Spinal cord (tissue), 10 donors: ENCODE data around the gene F2R. TPM values are rescaled to one million over a fixed set of nuclear protein-coding genes. Genes with fewer than 3 reads are reported as not detected.
"Not testable (repeated sequence)": the region's sequence is repeated elsewhere in the genome, so short reads cannot be mapped to it uniquely, and the experiment has no call there.

Source experiments
- DNase-seq, 6 donors: peaks; one replicate each; pipeline versions ENCODE4 v3.0.0 to v3.0.0-alpha.2; 2013 to 2015; ENCODE audit warnings: low spot score in 6 of 6, low read depth in 4 of 6
- H3K27ac ChIP-seq: one replicate; pipeline ENCODE4 v1.5.1; 2013; ENCODE audit warnings: low read depth, low read length, control low read depth
- H3K27me3 ChIP-seq: one replicate; pipeline ENCODE4 v1.6.1; 2013; ENCODE audit warnings: low read length; ENCODE audit not compliant: control insufficient read depth, insufficient read depth
- H3K36me3 ChIP-seq: one replicate; pipeline ENCODE4 v1.6.1; 2013; ENCODE audit warnings: low read length; ENCODE audit not compliant: control insufficient read depth, insufficient read depth
- H3K4me1 ChIP-seq: one replicate; pipeline ENCODE4 v1.6.1; 2013; ENCODE audit warnings: low read length; ENCODE audit not compliant: control insufficient read depth, insufficient read depth
- H3K4me3 ChIP-seq: one replicate; pipeline ENCODE4 v1.5.1; 2013; ENCODE audit warnings: low read depth, low read length, control low read depth
- H3K9me3 ChIP-seq: one replicate; pipeline ENCODE4 v1.6.1; 2013; ENCODE audit warnings: low read length; ENCODE audit not compliant: control insufficient read depth, insufficient read depth
- WGBS: methylation state at CpG from one replicate; pipeline ENCODE4 v1.1.5; 2013; ENCODE audit warnings: missing lambda C conversion rate; ENCODE audit not compliant: insufficient coverage; 5-methylcytosine and 5-hydroxymethylcytosine counted together
- polyA plus RNA-seq, 2 donors: library from polyadenylated mRNA; unstranded; fragments of 120-200 nt; gene quantifications; one replicate each; pipeline ENCODE4 v1.2.1, GENCODE V29; 2013; ENCODE audit not compliant: insufficient read length in 2 of 2
- total RNA-seq, 2 donors: library from RNA; depleted of rRNA in 1 of 2; stranded (reverse); fragments of 120-200 nt in 1 of 2; fragments of >200 nt in 1 of 2; gene quantifications; one replicate each; pipeline versions ENCODE4 v1.2.3 to v1.2.4, GENCODE V29; 2013 to 2014
- donor health status: healthy.

F2R gene
- total and polyA plus RNA-seq, 4 donors, result 18.7 to 43.5 (median 25.4) TPM

DNA sequence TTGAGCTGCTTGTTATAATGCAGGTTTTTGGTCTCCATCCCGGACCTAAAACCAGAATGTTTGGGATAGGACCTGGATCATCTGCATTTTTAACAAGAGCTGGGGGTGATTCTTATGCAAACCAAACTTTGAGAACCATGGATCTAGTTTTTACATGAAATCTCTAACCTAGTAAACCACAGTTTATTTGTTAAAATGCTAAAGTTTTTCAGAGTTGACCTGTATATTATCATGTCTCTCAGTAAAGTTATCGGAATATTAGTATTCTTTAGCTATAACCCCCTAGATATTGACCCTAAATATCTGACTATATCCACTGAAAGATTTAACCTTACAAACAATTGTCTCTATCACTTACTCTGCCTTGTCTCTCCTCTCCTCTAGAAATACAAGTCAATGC lies 28.7 kb downstream of the F2R start:
- H3K36me3 ChIP-seq, result no peaks in the 10 kb centered on the region
- no CpG with 5 or more reads among the region's 2 CpGs for WGBS
- no peak overlapping the region for H3K4me3 ChIP-seq
- no peaks in the 10 kb centered on the region for H3K4me1 ChIP-seq
- no peak overlapping the region for H3K27ac ChIP-seq
- no peak for DNase-seq
- no peaks in the 10 kb centered on the region for H3K9me3 ChIP-seq
- H3K27me3 ChIP-seq, result no peaks in the 10 kb centered on the region

DNA sequence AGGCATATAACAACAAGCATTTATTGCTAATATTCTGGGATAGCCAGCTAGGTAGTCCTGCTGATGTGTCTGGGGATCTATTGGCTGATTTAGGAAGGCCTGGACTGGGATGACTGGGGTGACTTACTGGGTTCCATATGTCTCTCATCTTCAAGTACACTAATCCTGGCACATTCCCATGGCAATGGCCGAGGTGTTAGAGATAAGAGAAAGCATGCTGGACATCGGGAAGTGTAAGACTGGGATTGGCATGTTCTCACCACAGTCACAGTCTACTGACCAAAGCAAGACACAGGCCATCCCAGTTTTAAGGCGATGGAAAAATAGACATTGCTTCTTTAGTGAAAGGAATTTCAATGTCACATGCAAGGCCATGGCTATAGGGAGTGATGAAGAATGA lies 29.7 kb downstream of the F2R start:
- Histone ChIP-seq H3K36me3 (no peaks in the 10 kb centered on the region), H3K9me3 (no peaks in the 10 kb centered on the region), H3K4me1 (no peaks in the 10 kb centered on the region), H3K27me3 (no peaks in the 10 kb centered on the region), H3K27ac (no peak overlapping the region), H3K4me3 (no peak overlapping the region)
- DNase-seq, result no peak
- no CpG with 5 or more reads among the region's 3 CpGs for WGBS

DNA sequence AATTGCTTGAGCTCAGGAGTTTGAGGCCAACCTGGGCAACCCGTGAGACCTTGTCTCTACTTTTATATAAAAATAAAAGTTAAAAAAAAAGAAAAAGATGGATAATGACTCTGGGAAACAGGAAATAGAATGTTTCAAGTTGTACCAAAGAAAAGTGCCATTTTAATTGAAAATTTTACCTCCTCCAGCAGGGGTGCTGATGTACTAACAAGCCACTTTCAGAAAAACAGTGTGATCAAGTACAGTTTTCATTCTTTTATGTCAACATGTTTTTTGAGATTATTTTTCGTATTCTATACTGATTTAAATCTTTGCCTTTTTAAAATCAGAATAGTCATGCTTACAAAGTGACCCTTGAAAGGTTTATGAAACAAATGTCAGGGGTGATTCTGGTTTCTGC lies 30.8 kb downstream of the F2R start:
- Histone ChIP-seq H3K9me3 (no peaks in the 10 kb centered on the region), H3K36me3 (no peaks in the 10 kb centered on the region)
- DNase-seq, result no peak

DNA sequence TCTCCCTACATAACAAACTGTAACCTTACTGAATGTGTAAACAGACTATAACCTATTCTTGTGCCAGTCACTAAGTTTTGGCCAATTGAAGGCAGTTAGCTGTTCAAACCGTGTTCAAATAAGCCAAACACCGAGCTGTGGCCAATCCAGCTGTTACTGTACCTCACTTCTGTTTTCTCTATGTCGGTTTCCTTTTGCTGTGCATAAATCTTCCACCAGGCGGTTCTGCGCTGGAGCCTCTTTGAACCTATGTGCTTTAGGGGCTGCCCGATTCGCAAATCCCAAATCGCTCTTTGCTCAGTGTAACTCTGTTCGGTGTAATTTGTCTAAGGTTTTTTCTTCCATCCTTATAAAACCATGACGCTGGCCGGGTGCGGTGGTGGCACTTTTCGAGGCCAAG lies 31.8 kb downstream of the F2R start:
- Histone ChIP-seq H3K27ac (no peak overlapping the region), H3K4me1 (no peaks in the 10 kb centered on the region), H3K36me3 (no peaks in the 10 kb centered on the region), H3K27me3 (no peaks in the 10 kb centered on the region), H3K4me3 (no peak overlapping the region), H3K9me3 (no peaks in the 10 kb centered on the region)
- WGBS, result 96% methylated on average over 12 of the region's 13 CpGs
- DNase-seq, result no peak

More for the DNA sequence above, 30.8 kb downstream of the F2R start:
- WGBS, result no CpG with 5 or more reads among the region's 2 CpGs
- H3K4me1 ChIP-seq, result no peaks in the 10 kb centered on the region
- H3K4me3 ChIP-seq, result no peak overlapping the region
- H3K27ac ChIP-seq, result no peak overlapping the region
- H3K27me3 ChIP-seq, result no peaks in the 10 kb centered on the region

DNA sequence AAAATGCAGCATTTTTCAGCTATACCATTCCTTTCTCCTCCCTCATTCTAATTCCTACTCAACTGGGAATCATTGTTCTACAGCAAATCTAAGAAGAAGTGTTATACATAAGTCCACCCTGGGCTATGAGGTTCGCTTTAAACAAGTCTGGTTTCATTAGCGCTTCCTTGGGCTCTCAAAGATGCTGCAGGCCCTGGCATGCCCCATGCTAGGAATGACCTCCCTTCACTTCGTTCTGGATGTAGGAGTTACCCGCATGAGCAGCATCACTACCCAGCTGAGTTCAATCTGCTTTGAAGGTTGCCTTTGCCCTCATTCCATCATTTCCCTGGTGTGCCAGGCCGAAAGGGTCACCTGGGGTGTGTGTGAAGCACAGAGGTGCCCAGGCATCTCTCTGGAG lies 35.4 kb downstream of the F2R start:
- no peak overlapping the region for H3K27ac ChIP-seq
- no peak for DNase-seq
- H3K27me3 ChIP-seq, result no peaks in the 10 kb centered on the region
- WGBS, result 90% methylated on average over 5 of the region's 5 CpGs
- H3K4me3 ChIP-seq, result no peak overlapping the region
- no peaks in the 10 kb centered on the region for H3K4me1 ChIP-seq
- no peaks in the 10 kb centered on the region for H3K36me3 ChIP-seq
- no peaks in the 10 kb centered on the region for H3K9me3 ChIP-seq

DNA sequence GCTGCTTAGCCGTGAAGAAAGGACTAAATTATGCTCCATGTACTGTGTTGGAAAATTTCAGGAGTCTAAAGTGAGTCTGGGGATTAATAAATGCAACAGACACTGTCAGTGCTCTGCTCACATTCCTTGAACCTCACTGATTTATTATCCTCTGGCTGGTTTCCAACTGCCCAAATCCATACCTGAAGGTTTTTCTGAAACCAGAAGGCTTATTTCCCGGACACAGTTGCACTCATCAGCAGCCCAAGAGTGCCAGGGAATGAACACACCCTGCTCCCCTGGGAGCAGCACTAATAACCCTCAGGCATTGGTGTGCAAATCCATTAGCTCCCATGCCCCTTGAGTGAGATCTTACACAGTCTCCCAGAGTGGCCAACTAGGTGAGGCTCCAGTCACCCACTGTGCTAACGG lies 38.7 kb downstream of the F2R start:
- H3K27me3 ChIP-seq, result no peaks in the 10 kb centered on the region
- H3K27ac ChIP-seq, result no peak overlapping the region
- no peaks in the 10 kb centered on the region for H3K4me1 ChIP-seq
- H3K9me3 ChIP-seq, result no peaks in the 10 kb centered on the region
- peak in 1 of 6 donors; percentile 82 for DNase-seq
- H3K36me3 ChIP-seq, result no peaks in the 10 kb centered on the region
- H3K4me3 ChIP-seq, result no peak overlapping the region
- 43% methylated on average over 1 of the region's 3 CpGs for WGBS

DNA sequence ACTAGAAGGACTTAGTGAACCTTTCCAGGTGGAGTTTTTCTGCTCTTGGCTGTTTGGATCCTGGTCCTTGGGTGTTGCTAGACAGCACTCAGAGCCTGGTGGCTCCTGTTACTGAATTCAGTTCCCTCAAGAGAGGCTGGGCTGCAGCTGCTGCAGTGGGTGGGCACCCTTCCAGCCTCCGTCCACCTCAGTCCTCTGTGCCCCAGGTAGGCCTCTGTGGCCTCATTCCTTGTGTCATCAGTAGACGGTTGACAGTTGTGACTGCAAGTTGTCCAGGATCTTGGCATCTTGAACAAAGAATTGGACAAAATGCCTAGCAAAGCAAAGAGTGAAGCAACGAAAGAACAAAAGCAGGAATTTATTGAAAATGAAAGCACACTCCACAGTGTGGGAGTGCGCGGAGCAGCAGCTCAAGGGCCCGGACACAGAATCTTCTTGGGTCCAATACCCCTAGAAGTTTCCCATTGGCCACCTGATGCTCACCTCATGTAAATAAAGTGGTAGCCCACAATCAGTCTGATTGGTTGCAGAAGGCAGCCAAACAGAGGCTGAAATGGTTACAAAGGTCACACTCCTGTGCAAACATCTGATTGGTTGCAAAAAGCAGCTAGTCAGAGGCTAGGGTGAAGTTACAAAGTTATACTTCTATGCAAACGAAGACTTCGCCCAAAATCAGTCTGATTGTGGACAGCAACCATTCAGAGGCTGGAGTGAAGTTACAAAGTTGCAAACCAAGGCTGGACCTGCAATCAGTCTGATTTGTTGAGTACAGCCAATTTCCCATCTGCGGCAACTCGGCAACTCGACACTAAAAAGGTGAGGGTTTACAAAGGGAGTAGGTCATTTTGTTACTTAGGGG lies 40.1 kb downstream of the F2R start:
- Histone ChIP-seq H3K27ac (no peak overlapping the region), H3K9me3 (no peaks in the 10 kb centered on the region), H3K4me3 (no peak overlapping the region), H3K4me1 (no peaks in the 10 kb centered on the region), H3K36me3 (no peaks in the 10 kb centered on the region), H3K27me3 (no peaks in the 10 kb centered on the region)
- no peak for DNase-seq
- 81% methylated on average over 10 of the region's 11 CpGs for WGBS

DNA sequence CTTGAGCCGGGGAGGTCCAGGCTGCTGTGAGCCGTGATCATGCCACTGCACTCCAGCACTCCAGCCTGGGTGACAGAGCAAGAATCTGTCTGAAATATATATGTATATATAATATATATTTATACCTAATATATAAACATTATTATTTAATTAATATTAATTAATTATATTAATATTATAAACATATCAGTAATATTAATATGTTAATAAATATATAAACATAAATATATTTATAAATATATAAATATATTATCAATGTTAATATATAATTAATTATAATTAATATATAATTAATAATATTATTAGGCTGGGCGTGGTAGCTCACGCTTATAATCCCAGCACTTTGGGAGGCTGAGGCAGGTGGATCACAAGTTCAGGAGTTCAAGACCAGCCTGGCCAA lies 41.1 kb downstream of the F2R start:
- Histone ChIP-seq H3K4me3 (no peak overlapping the region), H3K4me1 (no peaks in the 10 kb centered on the region), H3K27me3 (no peaks in the 10 kb centered on the region), H3K27ac (no peak overlapping the region), H3K36me3 (no peaks in the 10 kb centered on the region), H3K9me3 (no peaks in the 10 kb centered on the region)
- WGBS, result 100% methylated on average over 3 of the region's 4 CpGs
- DNase-seq, result no peak

DNA sequence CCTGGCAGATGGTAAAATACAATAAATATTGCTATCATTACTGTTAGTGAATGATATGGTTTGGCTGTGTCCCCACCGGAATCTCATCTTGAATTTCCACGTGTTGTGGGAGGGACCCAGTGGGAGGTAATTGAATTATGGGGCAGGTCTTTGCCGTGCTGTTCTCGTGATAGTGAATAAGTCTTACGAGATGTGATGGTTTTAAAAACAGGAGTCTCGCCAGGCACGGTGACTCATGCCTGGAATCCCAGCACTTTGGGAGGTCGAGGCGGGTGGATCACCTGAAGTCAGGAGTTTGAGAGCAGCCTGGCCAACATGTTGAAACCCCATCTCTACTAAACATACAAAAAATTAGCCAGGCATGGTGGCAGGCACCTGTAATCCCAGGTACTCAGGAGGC lies 45.2 kb downstream of the F2R start:
- not testable (repeated sequence) for H3K4me3 ChIP-seq, DNase-seq, H3K27me3 ChIP-seq, H3K27ac ChIP-seq, H3K4me1 ChIP-seq, H3K9me3 ChIP-seq, H3K36me3 ChIP-seq
- WGBS, result 79% methylated on average over 8 of the region's 9 CpGs

DNA sequence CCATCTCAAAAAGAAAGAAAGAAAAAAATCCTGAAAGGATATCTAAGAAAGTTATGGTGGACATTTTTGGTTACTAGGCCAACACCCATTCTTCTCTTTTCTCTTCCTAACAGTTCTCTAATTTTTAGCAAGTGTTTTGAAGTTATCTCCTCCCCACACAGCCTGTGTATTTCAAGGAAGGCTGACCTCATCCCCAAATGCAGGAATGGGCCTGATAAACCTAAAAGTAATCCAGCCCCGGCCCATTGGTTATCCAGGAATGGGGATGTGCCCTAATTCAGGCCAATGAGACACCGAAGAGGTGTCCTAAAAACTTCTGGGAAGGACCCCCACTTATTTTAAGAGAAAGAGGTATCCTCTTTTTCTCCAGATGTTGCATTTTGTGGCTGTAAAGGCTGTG lies 46.6 kb downstream of the F2R start:
- no peak for DNase-seq
- Histone ChIP-seq H3K27ac (no peak overlapping the region), H3K36me3 (no peaks in the 10 kb centered on the region), H3K9me3 (peaks cover 1% of the 10 kb centered on the region), H3K4me1 (no peaks in the 10 kb centered on the region), H3K27me3 (no peaks in the 10 kb centered on the region), H3K4me3 (no peak overlapping the region)
- no CpG with 5 or more reads among the region's 2 CpGs for WGBS
